Ovary (tissue), 9 donors: ENCODE measurements around the gene EFNA4. TPM values are rescaled to one million over a fixed set of nuclear protein-coding genes. Genes with fewer than 3 reads are reported as not detected.

Experiments used
- DNase-seq, 5 donors: peaks; one replicate each; pipeline ENCODE4 v3.0.0-alpha.2; 2019 to 2020
- H3K27ac ChIP-seq, 2 donors: fragments of 200-600 bp; one replicate each; pipeline versions ENCODE4 v1.5.1 to v1.8.0; 2019 to 2022
- H3K27me3 ChIP-seq: fragments of 200-600 bp; one replicate; pipeline ENCODE4 v1.8.0; 2022
- H3K36me3 ChIP-seq: fragments of 200-600 bp; sonication (generic); one replicate; pipeline ENCODE4 v1.5.1; 2019
- H3K4me1 ChIP-seq: one replicate; pipeline ENCODE4 v1.8.1; 2013; ENCODE audit warnings: mild to moderate bottlenecking, moderate library complexity; ENCODE audit not compliant: insufficient read depth
- H3K4me3 ChIP-seq: fragments of 200-600 bp; sonication (generic); one replicate; pipeline ENCODE4 v1.5.1; 2017
- H3K9me3 ChIP-seq, 2 donors: fragments of 200-600 bp in 1 of 2; sonication (generic) in 1 of 2; one replicate each; pipeline versions ENCODE4 v1.5.1 to v1.8.1; 2013 to 2019; ENCODE audit warnings: mild to moderate bottlenecking in 1 of 2, moderate library complexity in 1 of 2
- CTCF ChIP-seq, 3 donors: fragments of 450-650 bp in 2 of 3; fragments of 200-600 bp in 1 of 3; IDR thresholded peaks; one replicate each; pipeline versions ENCODE4 v1.5.1 to v1.8.0; 2016 to 2022; ENCODE audit warnings: antibody characterized with exemption in 3 of 3, mild to moderate bottlenecking in 1 of 3
- EP300 ChIP-seq: sonication (generic); formaldehyde crosslinking; IDR thresholded peaks from one replicate; pipeline ENCODE4 v1.6.1; 2017; ENCODE audit warnings: antibody characterized with exemption
- POLR2A ChIP-seq: fragments of 450-650 bp; IDR thresholded peaks from one replicate; pipeline ENCODE4 v1.6.1; 2017; ENCODE audit warnings: antibody characterized with exemption, mild to moderate bottlenecking, moderate library complexity
- WGBS, 3 donors: extraction: QIAGEN DNeasy Blood & Tissue Kit in 1 of 3; methylation state at CpG; one replicate each; pipeline versions ENCODE4 v1.1.5 to v1.1.7; 2013 to 2017; 5-methylcytosine and 5-hydroxymethylcytosine counted together
- intact Hi-C, 4 donors: fragments of 100-400 bp; cut with DNase I; formaldehyde crosslinking; loops; one replicate each; pipeline versions ENCODE4 v1.11.0 to v1.15.1; 2022 to 2023
- polyA plus RNA-seq, 2 donors: library from polyadenylated mRNA; stranded (reverse); fragments of 200-250 nt in 1 of 2; fragments of 350-450 nt in 1 of 2; fragmentation: Illumina TruSeq in 1 of 2; extraction: RNeasy Lipid Tissue Mini Kit (QIAGEN cat#74804) in 1 of 2; gene quantifications; one replicate each; pipeline ENCODE4 v1.2.3, GENCODE V29; 2013 to 2014
- total RNA-seq, 7 donors: library from RNA; depleted of rRNA in 2 of 7; stranded (reverse); fragments of >200 nt in 2 of 7; fragmentation: NEBNext Ultra II Directional in 3 of 7; extraction: Animal tissue kit (Norgen Biotek cat#: 25700) in 3 of 7; gene quantifications; one replicate each; pipeline versions ENCODE4 v1.1.0 to v1.2.4, GENCODE V29; 2016 to 2023
- donor health status: DM: no; HTN: no; CAD: no; lungs with moderate emphysema.
- donor health status: DM: no; HTN: no; CAD: no.
- donor health status: Bipolar disorder and iron deficiency.
- donor health status: DM: yes; HTN: yes; CAD: no.
- donor health status: DM: no; HTN: no; CAD: no.
- donor health status: DM: yes; HTN: yes; CAD: no.

The EFNA4 gene
- total and polyA plus RNA-seq, 9 donors, result 7.3 to 14.1 (median 10.6) TPM

GRCh38 chr1:155038602-155039307 lies 24.8 kb upstream of the EFNA4 start:
- Histone ChIP-seq H3K27me3 (no peaks in the 10 kb centered on the region), H3K9me3 (no peaks in the 10 kb centered on the region), H3K4me1 (no peaks in the 10 kb centered on the region), H3K4me3 (no peak overlapping the region), H3K27ac (no peak overlapping the region), H3K36me3 (no peaks in the 10 kb centered on the region)
- WGBS, 3 donors, result 48 to 52% (median 51%) methylated on average over 8 of the region's 8 CpGs
- TF ChIP-seq EP300, result no peak
- no peak for TF ChIP-seq POLR2A
- TF ChIP-seq CTCF (IDR thresholded peaks at IDR 0.05), result no peak
- DNase-seq, result no peak
- intact Hi-C loops, result no loop called here

GRCh38 chr1:155039308-155039669 lies 24.3 kb upstream of the EFNA4 start:
- Histone ChIP-seq H3K36me3 (no peaks in the 10 kb centered on the region), H3K9me3 (no peaks in the 10 kb centered on the region), H3K4me1 (no peaks in the 10 kb centered on the region), H3K27ac (no peak overlapping the region), H3K4me3 (no peak overlapping the region), H3K27me3 (no peaks in the 10 kb centered on the region)
- 53 to 64% (median 63%) methylated on average over 4 of the region's 4 CpGs for WGBS, 3 donors
- intact Hi-C loops, result no loop called here
- TF ChIP-seq CTCF (IDR thresholded peaks at IDR 0.05) (no peak), POLR2A (no peak), EP300 (no peak)
- DNase-seq, result no peak

GRCh38 chr1:155040358-155041093 lies 23.0 kb upstream of the EFNA4 start:
- intact Hi-C loops, result no loop called here
- WGBS, 3 donors, result 78 to 84% (median 80%) methylated on average over 14 of the region's 14 CpGs
- Histone ChIP-seq H3K4me3 (no peak overlapping the region), H3K27me3 (no peaks in the 10 kb centered on the region), H3K4me1 (no peaks in the 10 kb centered on the region), H3K27ac (no peak overlapping the region), H3K36me3 (no peaks in the 10 kb centered on the region), H3K9me3 (no peaks in the 10 kb centered on the region)
- no peak for DNase-seq
- TF ChIP-seq EP300, result no peak
- TF ChIP-seq CTCF (IDR thresholded peaks at IDR 0.05), result no peak
- no peak for TF ChIP-seq POLR2A

GRCh38 chr1:155042789-155043188 lies 20.8 kb upstream of the EFNA4 start:
- Histone ChIP-seq H3K4me3 (no peak overlapping the region), H3K4me1 (no peaks in the 10 kb centered on the region), H3K9me3 (no peaks in the 10 kb centered on the region), H3K27ac (no peak overlapping the region), H3K27me3 (no peaks in the 10 kb centered on the region), H3K36me3 (no peaks in the 10 kb centered on the region)
- DNase-seq, result no peak
- intact Hi-C loops, result no loop called here
- TF ChIP-seq CTCF (IDR thresholded peaks at IDR 0.05), result no peak
- WGBS, 3 donors, result 74 to 84% (median 77%) methylated on average over 5 of the region's 5 CpGs
